D721Med (cell line): ENCODE measurements around the gene STAP1.

Experiments
- DNase-seq: peaks from one replicate; pipeline ENCODE4 v3.0.0; 2011; ENCODE audit warnings: low spot score; ENCODE audit not compliant: insufficient read length
- FAIRE-seq: peaks from 2 replicates; lab custom pipeline; 2011; peaks lifted over from hg19 to GRCh38; lab: Jason Lieb, UNC
- TF ChIP-seq, protein P1 (sequence below): IDR thresholded peaks from 2 replicates; pipeline ENCODE4 v1.5.1; 2012; ENCODE audit warnings: mild to moderate bottlenecking, control low read depth; ENCODE audit not compliant: insufficient read depth; ENCODE audit errors: missing control alignments

The STAP1 gene

DNA sequence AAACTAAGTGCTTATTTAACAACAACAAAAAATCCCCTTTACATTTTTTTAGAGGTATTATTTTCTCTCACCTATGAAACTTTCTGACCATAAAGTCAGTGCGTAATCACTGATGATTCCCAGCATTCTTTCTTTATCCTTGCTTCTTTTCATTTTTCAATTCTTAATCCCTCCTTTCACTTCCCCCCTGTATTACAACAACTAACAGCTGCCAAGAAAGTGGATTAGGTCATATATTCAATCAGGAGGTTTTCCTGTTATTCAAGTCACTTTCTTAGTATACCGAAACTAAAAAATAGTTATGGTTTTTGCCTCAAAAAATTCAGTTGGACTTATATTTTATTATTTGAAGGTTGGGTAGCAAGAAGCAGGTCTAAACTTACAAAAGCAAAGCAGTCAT lies 2.1 kb upstream of the STAP1 start:
- DNase-seq (no peak), FAIRE-seq (no peak)
- TF ChIP-seq, protein P1, sequence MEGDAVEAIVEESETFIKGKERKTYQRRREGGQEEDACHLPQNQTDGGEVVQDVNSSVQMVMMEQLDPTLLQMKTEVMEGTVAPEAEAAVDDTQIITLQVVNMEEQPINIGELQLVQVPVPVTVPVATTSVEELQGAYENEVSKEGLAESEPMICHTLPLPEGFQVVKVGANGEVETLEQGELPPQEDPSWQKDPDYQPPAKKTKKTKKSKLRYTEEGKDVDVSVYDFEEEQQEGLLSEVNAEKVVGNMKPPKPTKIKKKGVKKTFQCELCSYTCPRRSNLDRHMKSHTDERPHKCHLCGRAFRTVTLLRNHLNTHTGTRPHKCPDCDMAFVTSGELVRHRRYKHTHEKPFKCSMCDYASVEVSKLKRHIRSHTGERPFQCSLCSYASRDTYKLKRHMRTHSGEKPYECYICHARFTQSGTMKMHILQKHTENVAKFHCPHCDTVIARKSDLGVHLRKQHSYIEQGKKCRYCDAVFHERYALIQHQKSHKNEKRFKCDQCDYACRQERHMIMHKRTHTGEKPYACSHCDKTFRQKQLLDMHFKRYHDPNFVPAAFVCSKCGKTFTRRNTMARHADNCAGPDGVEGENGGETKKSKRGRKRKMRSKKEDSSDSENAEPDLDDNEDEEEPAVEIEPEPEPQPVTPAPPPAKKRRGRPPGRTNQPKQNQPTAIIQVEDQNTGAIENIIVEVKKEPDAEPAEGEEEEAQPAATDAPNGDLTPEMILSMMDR: no peak

DNA sequence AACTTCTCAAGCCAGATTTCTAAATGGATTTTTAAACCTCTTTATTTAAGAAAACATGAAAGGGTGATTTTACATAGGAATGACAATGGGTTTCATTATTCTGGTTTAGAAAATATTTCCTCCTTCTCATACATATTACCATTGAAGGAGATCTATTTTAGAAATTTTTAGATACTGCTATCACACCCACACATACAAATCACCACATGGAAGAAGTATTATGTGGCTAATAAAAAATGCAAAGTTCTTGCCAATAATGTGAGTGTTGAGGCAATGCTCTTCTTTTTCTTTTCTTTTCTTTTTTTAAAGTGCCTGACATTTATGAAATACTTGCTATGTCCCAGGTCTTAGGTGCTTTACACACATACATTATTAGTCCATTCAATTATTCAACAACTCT lies 6.8 kb downstream of the STAP1 start:
- no peak for DNase-seq
- no peak for FAIRE-seq
- TF ChIP-seq, protein P1: no peak

DNA sequence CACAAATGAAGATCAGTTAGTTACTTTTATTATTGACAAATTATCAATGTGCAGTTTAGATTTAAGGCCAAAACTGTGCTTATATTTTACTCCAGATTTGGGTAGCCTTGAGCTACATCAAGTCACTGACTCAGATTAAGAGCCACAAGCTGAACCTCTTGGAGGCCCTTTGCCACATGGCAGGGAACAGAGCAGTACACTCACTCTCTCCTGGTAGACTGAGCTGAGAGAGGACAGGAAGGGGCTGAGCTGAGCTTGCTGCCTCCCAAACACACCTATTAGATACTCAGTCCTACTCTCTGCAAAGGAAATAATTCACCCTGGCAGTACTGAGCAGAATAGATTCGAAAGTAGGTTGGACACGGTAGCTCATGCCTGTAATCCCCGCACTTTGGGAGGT lies 7.8 kb downstream of the STAP1 start:
- TF ChIP-seq, protein P1: no peak
- no peak for DNase-seq
- FAIRE-seq: no peak

DNA sequence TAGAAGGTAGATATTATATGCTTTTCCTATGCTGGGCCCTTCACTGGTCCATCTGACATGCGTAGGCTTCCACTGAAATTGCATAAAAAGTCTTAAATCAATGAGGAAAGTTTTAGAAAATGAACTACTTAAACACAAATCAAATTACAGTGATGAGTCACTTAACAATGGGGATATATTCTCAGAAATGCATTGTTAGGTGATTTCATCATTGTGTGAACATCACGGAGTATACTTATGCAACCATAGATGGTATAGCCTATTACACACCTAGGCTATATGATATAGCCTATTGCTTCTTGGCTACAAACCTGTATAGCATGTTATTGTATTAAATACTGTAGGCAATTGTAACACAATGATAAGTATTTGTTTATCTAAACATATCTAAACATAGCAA lies 10.3 kb downstream of the STAP1 start:
- TF ChIP-seq, protein P1: no peak
- DNase-seq (no peak), FAIRE-seq (no peak)

DNA sequence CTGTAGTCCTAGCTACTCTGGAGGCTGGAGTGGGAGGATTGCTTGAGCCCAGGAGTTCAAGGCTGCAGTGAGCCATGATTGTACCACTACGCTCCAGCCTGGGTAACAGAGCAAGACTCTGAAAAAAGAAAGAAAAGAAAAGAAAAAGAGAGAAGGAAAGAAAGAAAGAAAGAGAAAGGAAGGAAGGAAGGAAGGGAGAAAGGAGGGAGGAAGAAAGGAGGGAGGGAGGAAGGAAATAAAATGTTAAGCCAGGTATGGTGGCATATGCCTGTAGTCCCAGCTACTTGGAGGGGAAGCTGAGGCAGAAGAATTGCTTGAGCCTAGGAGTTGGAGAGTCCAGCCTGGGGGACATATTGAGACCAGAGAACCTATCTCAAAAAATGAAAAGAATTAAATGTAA lies 12.0 kb downstream of the STAP1 start:
- TF ChIP-seq, protein P1: no peak
- DNase-seq: no peak
- FAIRE-seq: no peak

DNA sequence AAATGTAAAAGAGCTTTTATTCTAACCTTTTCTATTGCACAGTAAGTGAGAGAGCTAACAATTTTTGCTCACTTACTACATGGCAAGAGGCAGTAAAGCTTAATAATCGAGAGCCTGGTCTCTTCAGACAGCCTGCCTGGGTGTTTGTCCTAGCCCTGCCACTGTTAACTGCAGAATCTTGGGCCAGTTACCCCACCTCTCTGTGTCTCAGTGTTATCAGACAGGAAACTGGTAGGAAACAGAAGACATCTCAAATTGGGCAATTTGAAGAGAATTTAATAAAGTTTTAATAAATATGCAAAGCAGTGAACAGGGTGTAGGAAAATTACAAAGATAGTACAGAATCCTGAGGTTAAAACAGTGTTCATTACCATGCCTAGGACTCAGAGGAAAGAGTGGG lies 13.4 kb downstream of the STAP1 start:
- DNase-seq (no peak), FAIRE-seq (no peak)
- TF ChIP-seq, protein P1: no peak

DNA sequence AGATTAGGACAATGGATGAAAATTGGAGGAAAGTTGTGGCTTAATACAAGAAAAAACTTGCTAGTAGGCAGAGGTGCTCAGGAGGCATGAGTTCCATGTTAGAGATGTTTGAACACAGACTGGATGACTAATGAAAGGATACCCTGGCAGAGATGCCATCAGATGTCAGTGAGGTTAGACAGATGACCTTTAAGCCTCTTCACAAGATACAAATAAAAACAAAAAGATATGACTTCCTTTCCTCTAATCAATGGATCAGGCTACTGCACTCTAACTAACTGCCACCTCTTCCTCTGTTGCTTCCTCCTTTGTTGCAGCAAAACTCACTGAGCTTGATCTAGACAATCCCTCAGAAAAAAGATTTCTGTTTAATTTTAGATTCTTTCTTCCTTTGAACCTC lies 14.7 kb downstream of the STAP1 start:
- TF ChIP-seq, protein P1: no peak
- FAIRE-seq (no peak), DNase-seq (no peak)
